Cardiac muscle cell (in vitro differentiated cells and primary cell): Measurements from ENCODE around the gene PCDHB14. TPM values are rescaled to one million over a fixed set of nuclear protein-coding genes. Genes with fewer than 3 reads are reported as not detected.
A peak's percentile ranks its signal among the peaks of the same experiment; 100 is the strongest.
"Not testable (repeated sequence)": the region's sequence is repeated elsewhere in the genome, so short reads cannot be mapped to it uniquely, and the experiment has no call there.

Source experiments
- DNase-seq, 2 donors: peaks; one replicate each; pipeline versions ENCODE4 v3.0.0 to v3.0.0-alpha.2; 2010 to 2017; ENCODE audit warnings: low read depth in 1 of 2, low spot score in 1 of 2
- H3K27ac ChIP-seq: fragments of 200-600 bp; sonication (generic); 2 replicates; pipeline ENCODE4 v1.5.1; 2016
- H3K27me3 ChIP-seq: fragments of 200-600 bp; sonication (generic); 2 replicates; pipeline ENCODE4 v1.6.0; 2016; ENCODE audit warnings: control low read depth
- H3K36me3 ChIP-seq: fragments of 200-600 bp; sonication (generic); 2 replicates; pipeline ENCODE4 v1.5.1; 2016; ENCODE audit warnings: control low read depth
- H3K4me1 ChIP-seq: fragments of 200-600 bp; sonication (generic); 2 replicates; pipeline ENCODE4 v1.8.1; 2017; ENCODE audit warnings: low read depth, mild to moderate bottlenecking, mixed run types
- H3K4me3 ChIP-seq: fragments of 200-600 bp; sonication (generic); 2 replicates; pipeline ENCODE4 v1.5.1; 2016; ENCODE audit warnings: mild to moderate bottlenecking
- H3K9me3 ChIP-seq: fragments of 200-600 bp; sonication (generic); 2 replicates; pipeline ENCODE4 v1.5.1; 2017; ENCODE audit warnings: low read depth, mild to moderate bottlenecking, control low read depth
- polyA plus RNA-seq: library from polyadenylated mRNA; unstranded; fragments of >200 nt; fragmentation: Nextera tagmentation; extraction: Ambion mirVana; gene quantifications from 2 replicates; pipeline ENCODE4 v1.2.1, GENCODE V29; 2016
- total RNA-seq: library from RNA; depleted of rRNA; stranded (reverse); fragments of >200 nt; gene quantifications from 2 replicates; pipeline ENCODE4 v1.2.3, GENCODE V29; 2016
- TF ChIP-seq, protein P1 (sequence below): IDR thresholded peaks from 2 replicates; pipeline ENCODE4 v1.5.1; 2012; ENCODE audit warnings: low read depth, mild to moderate bottlenecking, low read length

The PCDHB14 gene
- total and polyA plus RNA-seq, 2 experiments from 2014 or later: 11.8 to 17.3 TPM

GRCh38 chr5:141216035-141216434 lies 7.1 kb upstream of the PCDHB14 start:
- not testable (repeated sequence) for H3K27me3 ChIP-seq, H3K36me3 ChIP-seq, H3K4me3 ChIP-seq, H3K27ac ChIP-seq, H3K9me3 ChIP-seq, H3K4me1 ChIP-seq, DNase-seq

DNA sequence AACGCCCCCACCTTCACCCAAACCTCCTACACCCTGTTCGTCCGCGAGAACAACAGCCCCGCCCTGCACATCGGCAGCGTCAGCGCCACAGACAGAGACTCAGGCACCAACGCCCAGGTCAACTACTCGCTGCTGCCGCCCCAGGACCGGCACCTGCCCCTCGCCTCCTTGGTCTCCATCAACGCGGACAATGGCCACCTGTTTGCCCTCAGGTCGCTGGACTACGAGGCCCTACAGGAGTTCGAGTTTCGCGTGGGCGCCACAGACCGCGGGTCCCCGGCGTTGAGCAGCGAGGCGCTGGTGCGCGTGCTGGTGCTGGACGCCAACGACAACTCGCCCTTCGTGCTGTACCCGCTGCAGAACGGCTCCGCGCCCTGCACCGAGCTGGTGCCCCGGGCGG lies 1.7 kb downstream of the PCDHB14 start:
- not testable (repeated sequence) for H3K4me1 ChIP-seq, H3K4me3 ChIP-seq, H3K36me3 ChIP-seq, H3K27me3 ChIP-seq, H3K27ac ChIP-seq, DNase-seq, H3K9me3 ChIP-seq

DNA sequence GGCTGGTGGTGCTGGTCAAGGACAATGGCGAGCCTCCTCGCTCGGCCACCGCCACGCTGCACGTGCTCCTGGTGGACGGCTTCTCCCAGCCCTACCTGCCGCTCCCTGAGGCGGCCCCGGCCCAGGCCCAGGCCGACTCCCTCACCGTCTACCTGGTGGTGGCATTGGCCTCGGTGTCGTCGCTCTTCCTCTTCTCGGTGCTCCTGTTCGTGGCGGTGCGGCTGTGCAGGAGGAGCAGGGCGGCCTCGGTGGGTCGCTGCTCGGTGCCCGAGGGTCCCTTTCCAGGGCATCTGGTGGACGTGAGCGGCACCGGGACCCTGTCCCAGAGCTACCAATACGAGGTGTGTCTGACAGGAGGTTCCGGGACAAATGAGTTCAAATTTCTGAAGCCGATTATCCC lies 2.3 kb downstream of the PCDHB14 start:
- not testable (repeated sequence) for H3K4me1 ChIP-seq, H3K27me3 ChIP-seq, H3K36me3 ChIP-seq, H3K9me3 ChIP-seq, H3K27ac ChIP-seq, DNase-seq, H3K4me3 ChIP-seq

- no peaks in the 10 kb centered on the region for H3K27me3 ChIP-seq
- H3K9me3 ChIP-seq: no peaks in the 10 kb centered on the region
- H3K4me1 ChIP-seq: no peaks in the 10 kb centered on the region
- no peak overlapping the region for H3K27ac ChIP-seq
- peak in 1 of 2 donors; percentile 10 for DNase-seq
- no peaks in the 10 kb centered on the region for H3K36me3 ChIP-seq
- H3K4me3 ChIP-seq: no peak overlapping the region
- TF ChIP-seq, protein P1, sequence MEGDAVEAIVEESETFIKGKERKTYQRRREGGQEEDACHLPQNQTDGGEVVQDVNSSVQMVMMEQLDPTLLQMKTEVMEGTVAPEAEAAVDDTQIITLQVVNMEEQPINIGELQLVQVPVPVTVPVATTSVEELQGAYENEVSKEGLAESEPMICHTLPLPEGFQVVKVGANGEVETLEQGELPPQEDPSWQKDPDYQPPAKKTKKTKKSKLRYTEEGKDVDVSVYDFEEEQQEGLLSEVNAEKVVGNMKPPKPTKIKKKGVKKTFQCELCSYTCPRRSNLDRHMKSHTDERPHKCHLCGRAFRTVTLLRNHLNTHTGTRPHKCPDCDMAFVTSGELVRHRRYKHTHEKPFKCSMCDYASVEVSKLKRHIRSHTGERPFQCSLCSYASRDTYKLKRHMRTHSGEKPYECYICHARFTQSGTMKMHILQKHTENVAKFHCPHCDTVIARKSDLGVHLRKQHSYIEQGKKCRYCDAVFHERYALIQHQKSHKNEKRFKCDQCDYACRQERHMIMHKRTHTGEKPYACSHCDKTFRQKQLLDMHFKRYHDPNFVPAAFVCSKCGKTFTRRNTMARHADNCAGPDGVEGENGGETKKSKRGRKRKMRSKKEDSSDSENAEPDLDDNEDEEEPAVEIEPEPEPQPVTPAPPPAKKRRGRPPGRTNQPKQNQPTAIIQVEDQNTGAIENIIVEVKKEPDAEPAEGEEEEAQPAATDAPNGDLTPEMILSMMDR: peak; percentile 12
Measured at GRCh38 chr5:141234109-141234667, 11.0 kb downstream of the PCDHB14 start.

DNA sequence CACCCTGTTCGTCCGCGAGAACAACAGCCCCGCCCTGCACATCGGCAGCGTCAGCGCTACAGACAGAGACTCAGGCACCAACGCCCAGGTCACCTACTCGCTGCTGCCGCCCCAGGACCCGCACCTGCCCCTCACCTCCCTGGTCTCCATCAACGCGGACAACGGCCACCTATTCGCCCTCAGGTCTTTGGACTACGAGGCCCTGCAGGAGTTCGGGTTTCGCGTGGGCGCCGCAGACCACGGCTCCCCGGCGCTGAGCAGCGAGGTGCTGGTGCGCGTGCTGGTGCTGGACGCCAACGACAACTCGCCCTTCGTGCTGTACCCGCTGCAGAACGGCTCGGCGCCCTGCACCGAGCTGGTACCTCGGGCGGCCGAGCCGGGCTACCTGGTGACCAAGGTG lies 12.8 kb downstream of the PCDHB14 start:
- not testable (repeated sequence) for H3K4me1 ChIP-seq, DNase-seq, H3K36me3 ChIP-seq, H3K9me3 ChIP-seq, H3K27me3 ChIP-seq, H3K4me3 ChIP-seq, H3K27ac ChIP-seq

GRCh38 chr5:141236516-141237313 lies 13.6 kb downstream of the PCDHB14 start:
- no peaks in the 10 kb centered on the region for H3K36me3 ChIP-seq
- no peaks in the 10 kb centered on the region for H3K4me1 ChIP-seq
- TF ChIP-seq, protein P1: no peak
- H3K4me3 ChIP-seq: no peak overlapping the region
- no peaks in the 10 kb centered on the region for H3K27me3 ChIP-seq
- DNase-seq: no peak
- H3K9me3 ChIP-seq: no peaks in the 10 kb centered on the region
- no peak overlapping the region for H3K27ac ChIP-seq

- DNase-seq: no peak
Measured at GRCh38 chr5:141241496-141241895, 18.4 kb downstream of the PCDHB14 start.

More at GRCh38 chr5:141241496-141241895, 18.4 kb downstream of the PCDHB14 start:
- no peak overlapping the region for H3K27ac ChIP-seq
- H3K9me3 ChIP-seq: no peaks in the 10 kb centered on the region
- H3K27me3 ChIP-seq: no peaks in the 10 kb centered on the region
- H3K4me1 ChIP-seq: no peaks in the 10 kb centered on the region
- no peaks in the 10 kb centered on the region for H3K36me3 ChIP-seq
- no peak overlapping the region for H3K4me3 ChIP-seq
- TF ChIP-seq, protein P1: no peak
